DND-41 (cell line): ENCODE data around the gene ARL16.
A peak's percentile ranks its signal among the peaks of the same experiment; 100 is the strongest.

Experiments used
- ATAC-seq: fragments of 200-7000 bp; cut with Tn5 transposase; 3 replicates; pipeline ENCODE4 v1.9.1; 2021; ENCODE audit warnings: low read depth; ENCODE audit not compliant: insufficient read depth
- DNase-seq: peaks from one replicate; pipeline ENCODE4 v3.0.0-alpha.2; 2020
- H2AFZ ChIP-seq: 2 replicates; pipeline ENCODE4 v1.6.0; 2012; ENCODE audit warnings: low read depth, low read length
- H3K27ac ChIP-seq: 2 replicates; pipeline ENCODE4 v1.5.1; 2012; ENCODE audit warnings: low read length, inconsistent platforms
- H3K27me3 ChIP-seq: fragments of 200-600 bp; sonication (generic); 2 replicates; pipeline ENCODE4 v1.6.0; 2012; ENCODE audit warnings: low read length, mild to moderate bottlenecking, inconsistent platforms; ENCODE audit not compliant: insufficient read depth, poor library complexity
- H3K36me3 ChIP-seq: 2 replicates; pipeline ENCODE4 v1.5.1; 2012; ENCODE audit warnings: low read length, inconsistent platforms; ENCODE audit not compliant: insufficient read depth
- H3K4me1 ChIP-seq: 2 replicates; pipeline ENCODE4 v1.5.1; 2012; ENCODE audit warnings: mild to moderate bottlenecking, low read length; ENCODE audit not compliant: insufficient read depth
- H3K4me2 ChIP-seq: 2 replicates; pipeline ENCODE4 v1.6.0; 2012; ENCODE audit warnings: mild to moderate bottlenecking, moderate library complexity, low read length, inconsistent platforms; ENCODE audit not compliant: insufficient read depth
- H3K4me3 ChIP-seq, 2 experiments: fragments of 200-600 bp in 1 of 2; shearing (Covaris generic) in 1 of 2; 2 replicates each; pipeline ENCODE4 v1.5.1; 2012 to 2016; ENCODE audit warnings: inconsistent platforms in 2 of 2, low read length in 2 of 2, mild to moderate bottlenecking in 2 of 2, low read depth in 1 of 2, moderate library complexity in 1 of 2
- H3K79me2 ChIP-seq: 2 replicates; pipeline ENCODE4 v1.6.0; 2012; ENCODE audit warnings: low read length, inconsistent platforms; ENCODE audit not compliant: insufficient read depth
- H3K9ac ChIP-seq: 2 replicates; pipeline ENCODE4 v1.6.0; 2012; ENCODE audit warnings: low read depth, mild to moderate bottlenecking, inconsistent platforms, low read length, moderate library complexity
- H3K9me3 ChIP-seq: 2 replicates; pipeline ENCODE4 v1.5.1; 2012; ENCODE audit warnings: low read length, moderate library complexity, mild to moderate bottlenecking, inconsistent platforms; ENCODE audit not compliant: insufficient read depth, severe bottlenecking
- H4K20me1 ChIP-seq: 2 replicates; pipeline ENCODE4 v1.6.0; 2012; ENCODE audit warnings: low read length; ENCODE audit not compliant: insufficient read depth
- EZH2 ChIP-seq: IDR thresholded peaks from 3 replicates; pipeline ENCODE4 v1.6.1; 2012; ENCODE audit warnings: borderline replicate concordance, low read depth, mild to moderate bottlenecking, moderate library complexity, low read length, inconsistent platforms; ENCODE audit not compliant: severe bottlenecking
- TF ChIP-seq, protein P1 (sequence below): IDR thresholded peaks from 2 replicates; pipeline ENCODE4 v1.5.1; 2012; ENCODE audit warnings: borderline replicate concordance, low read length, moderate library complexity, mild to moderate bottlenecking; ENCODE audit not compliant: poor library complexity, severe bottlenecking; ENCODE audit errors: extremely low read depth

The ARL16 gene

DNA sequence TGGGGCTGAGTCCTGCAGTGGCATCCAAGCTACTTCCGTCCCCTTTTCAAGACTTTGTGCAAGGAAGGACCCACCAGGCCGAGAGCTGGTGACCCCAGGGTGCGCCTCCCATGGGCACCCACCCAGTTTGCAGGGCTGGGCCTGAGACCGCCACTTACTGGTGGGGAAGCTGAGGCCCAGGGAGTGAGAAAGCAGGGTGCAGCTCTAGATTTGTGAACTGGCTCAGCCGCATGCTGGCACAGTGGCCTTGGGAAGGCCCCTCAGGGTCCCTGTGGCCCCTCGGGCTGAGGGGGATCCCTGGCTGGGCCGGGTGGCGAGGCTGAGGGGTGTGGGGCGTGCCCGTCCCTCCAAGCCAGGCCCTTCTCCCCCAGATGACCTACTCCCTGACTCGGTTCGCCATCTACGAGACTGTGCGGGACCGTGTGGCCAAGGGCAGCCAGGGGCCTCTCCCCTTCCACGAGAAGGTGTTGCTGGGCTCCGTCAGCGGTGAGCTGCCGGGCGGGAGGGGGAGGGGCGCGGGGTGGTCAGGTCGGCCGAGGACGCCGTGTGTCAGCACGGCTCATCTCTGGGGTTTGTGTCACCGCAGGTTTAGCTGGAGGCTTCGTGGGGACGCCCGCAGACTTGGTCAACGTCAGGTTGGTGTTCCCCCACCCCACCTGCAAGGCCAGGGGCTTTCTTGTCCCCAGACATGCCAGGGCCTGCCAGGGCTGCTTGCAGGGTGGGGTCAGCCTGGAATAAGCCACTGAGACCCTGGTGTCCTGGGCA lies 31.7 kb upstream of the ARL16 start:
- Histone ChIP-seq H3K4me3 (no peak overlapping the region), H3K27ac (no peak overlapping the region)

DNA sequence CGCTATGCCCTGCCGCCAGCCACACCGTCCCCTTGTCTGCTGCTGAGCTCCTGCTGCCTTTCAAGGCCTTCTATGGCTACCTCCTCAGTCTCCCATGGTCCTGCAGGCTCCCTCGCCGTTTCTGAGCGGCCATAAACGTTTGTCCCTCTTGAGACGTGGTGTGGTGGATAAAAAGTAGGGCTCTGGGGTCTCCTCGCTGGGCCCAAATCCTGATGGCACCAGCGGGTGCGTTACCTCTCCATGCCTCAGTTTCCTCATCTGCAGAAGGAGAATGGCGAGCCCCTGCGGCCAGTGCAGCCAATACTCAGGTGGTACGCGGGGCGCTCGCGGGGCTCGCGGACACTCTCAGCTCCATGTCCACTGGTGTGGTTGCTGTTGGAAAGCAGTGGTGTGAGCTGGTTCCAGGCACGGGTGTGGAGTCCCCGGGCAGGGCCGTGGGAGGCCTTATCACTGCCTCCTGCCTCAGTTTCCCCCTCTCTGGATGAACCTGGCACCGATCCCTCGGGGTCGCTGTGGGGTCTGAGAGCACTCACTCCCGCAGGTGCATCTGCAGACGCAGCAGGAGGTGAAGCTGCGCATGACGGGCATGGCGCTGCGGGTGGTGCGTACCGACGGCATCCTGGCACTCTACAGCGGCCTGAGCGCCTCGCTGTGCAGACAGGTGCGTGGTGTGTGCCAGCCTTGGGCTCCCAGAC lies 31.0 kb upstream of the ARL16 start:
- peak overlapping the region; percentile 99 for H3K4me2 ChIP-seq
- no peaks in the 10 kb centered on the region for H3K9me3 ChIP-seq
- ATAC-seq (no peak), DNase-seq (no peak)
- no peak overlapping the region for H3K27ac ChIP-seq
- no peaks in the 10 kb centered on the region for H3K27me3 ChIP-seq
- peaks cover 23% of the 10 kb centered on the region for H4K20me1 ChIP-seq
- no peak overlapping the region for H2AFZ ChIP-seq
- peaks cover 44% of the 10 kb centered on the region for H3K4me1 ChIP-seq
- peaks cover 31% of the 10 kb centered on the region for H3K79me2 ChIP-seq
- H3K9ac ChIP-seq, result peak overlapping the region; percentile 93; the same call in 1 of the 2 replicates
- TF ChIP-seq, protein P1, sequence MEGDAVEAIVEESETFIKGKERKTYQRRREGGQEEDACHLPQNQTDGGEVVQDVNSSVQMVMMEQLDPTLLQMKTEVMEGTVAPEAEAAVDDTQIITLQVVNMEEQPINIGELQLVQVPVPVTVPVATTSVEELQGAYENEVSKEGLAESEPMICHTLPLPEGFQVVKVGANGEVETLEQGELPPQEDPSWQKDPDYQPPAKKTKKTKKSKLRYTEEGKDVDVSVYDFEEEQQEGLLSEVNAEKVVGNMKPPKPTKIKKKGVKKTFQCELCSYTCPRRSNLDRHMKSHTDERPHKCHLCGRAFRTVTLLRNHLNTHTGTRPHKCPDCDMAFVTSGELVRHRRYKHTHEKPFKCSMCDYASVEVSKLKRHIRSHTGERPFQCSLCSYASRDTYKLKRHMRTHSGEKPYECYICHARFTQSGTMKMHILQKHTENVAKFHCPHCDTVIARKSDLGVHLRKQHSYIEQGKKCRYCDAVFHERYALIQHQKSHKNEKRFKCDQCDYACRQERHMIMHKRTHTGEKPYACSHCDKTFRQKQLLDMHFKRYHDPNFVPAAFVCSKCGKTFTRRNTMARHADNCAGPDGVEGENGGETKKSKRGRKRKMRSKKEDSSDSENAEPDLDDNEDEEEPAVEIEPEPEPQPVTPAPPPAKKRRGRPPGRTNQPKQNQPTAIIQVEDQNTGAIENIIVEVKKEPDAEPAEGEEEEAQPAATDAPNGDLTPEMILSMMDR, result no peak
- no peak for TF ChIP-seq EZH2
- H3K36me3 ChIP-seq, result peaks cover 33% of the 10 kb centered on the region
- H3K4me3 ChIP-seq, result peak overlapping the region in 1 of 2 experiments; percentile 96; a peak in 2 of 4 replicates

More for the DNA sequence above, 31.7 kb upstream of the ARL16 start:
- H3K27me3 ChIP-seq, result no peaks in the 10 kb centered on the region
- H4K20me1 ChIP-seq, result peaks cover 26% of the 10 kb centered on the region
- H3K9ac ChIP-seq, result no peak overlapping the region
- H2AFZ ChIP-seq, result no peak overlapping the region
- TF ChIP-seq, protein P1, result no peak
- no peak for TF ChIP-seq EZH2
- peak overlapping the region; percentile 99 for H3K4me2 ChIP-seq
- DNase-seq, result no peak
- H3K79me2 ChIP-seq, result peaks cover 31% of the 10 kb centered on the region
- no peak for ATAC-seq
- peaks cover 44% of the 10 kb centered on the region for H3K4me1 ChIP-seq
- H3K36me3 ChIP-seq, result peaks cover 37% of the 10 kb centered on the region
- no peaks in the 10 kb centered on the region for H3K9me3 ChIP-seq

DNA sequence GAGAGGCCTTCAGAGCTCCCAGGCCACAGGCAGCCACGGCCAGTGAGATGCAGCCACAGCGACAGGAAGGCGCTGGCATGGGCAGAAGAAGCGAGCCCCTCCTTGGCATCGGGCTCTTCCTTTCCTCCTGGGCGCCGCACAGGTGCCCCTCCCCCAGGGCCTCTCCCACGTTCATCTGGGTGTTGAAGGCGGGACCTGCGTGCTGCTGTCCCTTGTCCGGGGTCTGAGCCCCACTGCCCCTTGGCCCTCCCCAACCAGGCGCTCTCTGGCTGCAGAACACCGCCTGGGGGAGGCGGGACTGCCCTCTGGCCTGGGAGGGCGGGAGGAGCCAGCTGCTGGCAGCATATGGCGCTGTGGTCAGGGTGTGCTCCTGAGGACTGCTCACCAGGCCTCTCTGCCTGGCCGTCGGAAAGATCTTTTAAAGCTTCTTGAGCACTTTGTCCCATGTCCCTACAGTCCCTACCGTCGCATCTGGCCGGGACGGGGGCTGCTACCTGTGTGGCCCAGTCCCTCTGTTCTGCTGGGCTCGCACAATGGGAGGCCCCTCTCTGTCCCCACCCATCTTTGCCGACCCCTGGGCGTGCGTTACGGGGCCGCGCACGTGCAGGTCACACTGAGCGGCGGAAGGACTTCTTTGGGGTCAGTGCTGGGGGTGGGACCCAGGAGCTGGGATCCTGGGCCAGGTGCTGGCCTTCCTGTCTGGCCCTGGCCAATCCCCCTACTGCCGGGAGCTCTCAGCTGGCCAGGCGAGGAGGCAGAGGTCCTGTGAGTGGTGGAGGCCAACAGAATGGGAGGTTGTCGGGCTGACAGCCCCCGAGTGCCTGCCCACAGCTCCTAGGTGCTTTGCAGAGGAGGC lies 30.2 kb upstream of the ARL16 start:
- no peak for DNase-seq
- H3K79me2 ChIP-seq, result peaks cover 31% of the 10 kb centered on the region
- peak overlapping the region; percentile 99 for H3K4me2 ChIP-seq
- no peak for ATAC-seq
- peak overlapping the region in 1 of 2 experiments; percentile 96; a peak in 3 of 4 replicates for H3K4me3 ChIP-seq
- no peak overlapping the region for H2AFZ ChIP-seq
- no peaks in the 10 kb centered on the region for H3K9me3 ChIP-seq
- TF ChIP-seq, protein P1, result no peak
- TF ChIP-seq EZH2, result no peak
- peaks cover 25% of the 10 kb centered on the region for H4K20me1 ChIP-seq
- H3K27me3 ChIP-seq, result no peaks in the 10 kb centered on the region
- H3K4me1 ChIP-seq, result peaks cover 44% of the 10 kb centered on the region
- H3K27ac ChIP-seq, result 0 out of 2 replicates have a peak overlapping the region, but pooled peaks have one; percentile 8
- H3K9ac ChIP-seq, result peak overlapping the region; percentile 93
- H3K36me3 ChIP-seq, result peaks cover 27% of the 10 kb centered on the region
